HepG2 (cell line): ENCODE data around the gene NSD2. TPM values are rescaled to one million over a fixed set of nuclear protein-coding genes. Genes with fewer than 3 reads are reported as not detected.
A peak's percentile ranks its signal among the peaks of the same experiment; 100 is the strongest.

ENCODE experiments used
- ARHGAP35 ChIP-seq: sonication (generic); formaldehyde crosslinking; IDR thresholded peaks from 2 replicates; pipeline ENCODE4 v1.9.0; 2022; ENCODE audit warnings: mild to moderate bottlenecking, inconsistent platforms, moderate library complexity, missing genetic modification reagents, borderline replicate concordance
- ARID5B ChIP-seq: IDR thresholded peaks from 2 replicates; pipeline ENCODE4 v1.4.0; 2020; ENCODE audit warnings: mild to moderate bottlenecking, missing genetic modification reagents
- ASH2L ChIP-seq: fragments of 300-600, 200-600 bp; sonication (generic); IDR thresholded peaks from 2 replicates; pipeline ENCODE4 v1.7.0; 2017; ENCODE audit warnings: low read depth, mild to moderate bottlenecking, moderate library complexity, mixed read lengths, low read length; ENCODE audit not compliant: insufficient read length
- HHEX ChIP-seq: IDR thresholded peaks from 2 replicates; pipeline ENCODE4 v1.6.1; 2016; ENCODE audit warnings: control low read depth
- HNF4A ChIP-seq: sonication (generic); formaldehyde crosslinking; IDR thresholded peaks from 2 replicates; pipeline ENCODE4 v1.4.0; 2020; ENCODE audit warnings: missing genetic modification reagents
- KDM2A ChIP-seq: sonication (generic); formaldehyde crosslinking; IDR thresholded peaks from 2 replicates; pipeline ENCODE4 v1.4.0; 2020; ENCODE audit warnings: low read depth, missing genetic modification reagents, borderline replicate concordance
- MTERF4 ChIP-seq: sonication (generic); formaldehyde crosslinking; IDR thresholded peaks from 2 replicates; pipeline ENCODE4 v1.8.0; 2023; ENCODE audit warnings: mild to moderate bottlenecking, missing genetic modification reagents
- U2AF1 ChIP-seq: fragments of 200-400 bp; formaldehyde crosslinking; optimal IDR thresholded peaks from 2 replicates; pipeline ENCODE3; 2017; ENCODE audit warnings: mild to moderate bottlenecking, low read depth, low read length
- ZC3H4 ChIP-seq: sonication (generic); formaldehyde crosslinking; IDR thresholded peaks from 2 replicates; pipeline ENCODE4 v1.4.0; 2020; ENCODE audit warnings: missing genetic modification reagents, borderline replicate concordance
- ZFP91 ChIP-seq: sonication (generic); formaldehyde crosslinking; IDR thresholded peaks from 2 replicates; pipeline ENCODE4 v1.9.0; 2022; ENCODE audit warnings: missing genetic modification reagents, mild to moderate bottlenecking, borderline replicate concordance
- ZMYM4 ChIP-seq: sonication (generic); formaldehyde crosslinking; IDR thresholded peaks from 2 replicates; pipeline ENCODE4 v1.8.1; 2023; ENCODE audit warnings: mild to moderate bottlenecking, missing genetic modification reagents
- ZNF232 ChIP-seq: sonication (generic); formaldehyde crosslinking; IDR thresholded peaks from 2 replicates; pipeline ENCODE4 v1.4.0; 2020; ENCODE audit warnings: missing genetic modification reagents, borderline replicate concordance
- ZNF251 ChIP-seq: sonication (generic); formaldehyde crosslinking; IDR thresholded peaks from 2 replicates; pipeline ENCODE4 v1.9.0; 2021; ENCODE audit warnings: mild to moderate bottlenecking, missing genetic modification reagents
- ZNF33A ChIP-seq: sonication (generic); formaldehyde crosslinking; IDR thresholded peaks from 2 replicates; pipeline ENCODE4 v1.5.1; 2020; ENCODE audit warnings: missing genetic modification reagents, mild to moderate bottlenecking, moderate library complexity, borderline replicate concordance
- ZNF703 ChIP-seq: sonication (generic); formaldehyde crosslinking; IDR thresholded peaks from 2 replicates; pipeline ENCODE4 v1.5.1; 2020; ENCODE audit warnings: missing genetic modification reagents, mild to moderate bottlenecking, moderate library complexity, borderline replicate concordance
- polyA plus RNA-seq, 8 experiments: library from polyadenylated mRNA; depleted of rRNA in 3 of 8; stranded (reverse) in 7 of 8; unstranded in 1 of 8; fragments of >200 nt; fragmentation: Illumina TruSeq in 4 of 8; extraction: Trizol in 4 of 8; gene quantifications; 2 replicates each; pipeline versions ENCODE4 v1.2.1 to v1.2.3, GENCODE V29; 2011 to 2016; ENCODE audit warnings: low read depth in 4 of 8, missing spikeins in 1 of 8, mixed read lengths in 1 of 8; ENCODE audit not compliant: insufficient read depth in 1 of 8
- total RNA-seq, 5 experiments: library from RNA; depleted of rRNA; stranded (reverse); fragments of >200 nt; fragmentation: Illumina TruSeq; extraction: Trizol; gene quantifications; 2 replicates each; pipeline ENCODE4 v1.2.3, GENCODE V29; 2016; ENCODE audit warnings: low read depth in 1 of 5
- TF ChIP-seq, protein P1 (sequence below): sonication (generic); formaldehyde crosslinking; IDR thresholded peaks from 2 replicates; pipeline ENCODE4 v1.4.0; 2020; ENCODE audit warnings: low read depth, mild to moderate bottlenecking, missing genetic modification reagents
- TF ChIP-seq, protein P2 (sequence below): sonication (generic); formaldehyde crosslinking; IDR thresholded peaks from 2 replicates; pipeline ENCODE4 v1.4.0; 2020; ENCODE audit warnings: missing genetic modification reagents, borderline replicate concordance

The NSD2 gene
- total and polyA plus RNA-seq, 2 of the 13 experiments (the other 11 are each of a cell fraction or from before 2014, with no cell fraction given): 22.0 to 65.9 TPM

DNA sequence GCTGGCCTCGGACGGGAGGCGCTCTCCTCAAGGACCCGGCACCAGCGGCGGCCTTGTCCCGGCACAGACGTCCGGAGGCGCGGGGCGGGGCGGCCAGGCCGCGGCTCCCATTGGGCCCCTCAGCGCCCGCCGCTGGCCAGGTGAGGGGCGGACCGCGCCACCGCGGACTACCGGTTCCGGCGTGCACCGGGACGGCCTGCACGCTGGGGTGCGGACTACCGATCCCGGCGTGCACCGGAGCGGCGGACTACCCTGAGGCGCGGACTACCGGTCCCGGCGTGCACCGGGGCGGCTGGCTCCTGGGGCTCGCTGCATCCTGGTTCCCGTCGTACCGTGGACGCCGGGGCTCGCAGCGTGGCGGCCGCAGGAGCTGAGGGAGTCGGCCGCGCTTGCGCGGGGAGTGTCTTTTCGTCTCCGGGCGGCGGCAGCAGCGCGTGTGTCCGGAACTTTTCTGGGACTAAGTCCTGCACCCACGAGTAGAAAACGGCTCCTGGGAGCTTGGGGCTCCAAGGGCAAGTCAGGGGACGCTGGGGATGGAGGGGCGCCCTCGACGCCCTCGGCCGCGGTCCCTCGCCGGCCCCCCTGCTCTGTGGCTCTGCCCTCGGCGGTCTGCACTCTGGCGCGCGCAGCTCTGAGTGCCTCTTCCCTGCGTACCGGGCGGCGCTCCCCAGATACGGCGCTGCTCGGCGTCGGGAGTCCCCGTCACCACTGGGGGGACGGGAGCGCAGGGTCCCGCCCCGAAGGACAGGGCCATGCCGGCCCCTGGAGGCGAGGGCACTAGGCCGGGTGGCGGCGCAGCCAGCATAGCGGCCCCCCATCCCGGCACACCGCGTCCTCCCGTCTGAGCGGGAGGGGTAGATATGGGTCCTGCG lies 14.9 kb upstream of the NSD2 start, which contains the start of gene LETM1 (continued):
- TF ChIP-seq ARID5B (CRISPR knock-in tag) (peak; percentile 51; the same call in 1 of the 2 replicates), ZNF33A (no peak), ZNF232 (CRISPR knock-in tag) (peak; percentile 48; the same call in 1 of the 2 replicates), U2AF1 (no peak), KDM2A (CRISPR knock-in tag) (peak; percentile 85), ZMYM4 (CRISPR knock-in tag) (peak; percentile 47), ZC3H4 (CRISPR knock-in tag) (no peak), ARHGAP35 (CRISPR knock-in tag) (no peak), ZFP91 (peak; percentile 86), MTERF4 (CRISPR knock-in tag) (no peak), ZNF251 (no peak), HHEX (CRISPR knock-in tag) (no peak), HNF4A (CRISPR knock-in tag) (0 out of 2 replicates have a peak, but pooled peaks have one; percentile 4), ZNF703 (0 out of 2 replicates have a peak, but pooled peaks have one; percentile 13), ASH2L (peak; percentile 51)
- TF ChIP-seq, protein P1, sequence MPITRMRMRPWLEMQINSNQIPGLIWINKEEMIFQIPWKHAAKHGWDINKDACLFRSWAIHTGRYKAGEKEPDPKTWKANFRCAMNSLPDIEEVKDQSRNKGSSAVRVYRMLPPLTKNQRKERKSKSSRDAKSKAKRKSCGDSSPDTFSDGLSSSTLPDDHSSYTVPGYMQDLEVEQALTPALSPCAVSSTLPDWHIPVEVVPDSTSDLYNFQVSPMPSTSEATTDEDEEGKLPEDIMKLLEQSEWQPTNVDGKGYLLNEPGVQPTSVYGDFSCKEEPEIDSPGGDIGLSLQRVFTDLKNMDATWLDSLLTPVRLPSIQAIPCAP (CRISPR knock-in tag): no peak
- TF ChIP-seq, protein P2, sequence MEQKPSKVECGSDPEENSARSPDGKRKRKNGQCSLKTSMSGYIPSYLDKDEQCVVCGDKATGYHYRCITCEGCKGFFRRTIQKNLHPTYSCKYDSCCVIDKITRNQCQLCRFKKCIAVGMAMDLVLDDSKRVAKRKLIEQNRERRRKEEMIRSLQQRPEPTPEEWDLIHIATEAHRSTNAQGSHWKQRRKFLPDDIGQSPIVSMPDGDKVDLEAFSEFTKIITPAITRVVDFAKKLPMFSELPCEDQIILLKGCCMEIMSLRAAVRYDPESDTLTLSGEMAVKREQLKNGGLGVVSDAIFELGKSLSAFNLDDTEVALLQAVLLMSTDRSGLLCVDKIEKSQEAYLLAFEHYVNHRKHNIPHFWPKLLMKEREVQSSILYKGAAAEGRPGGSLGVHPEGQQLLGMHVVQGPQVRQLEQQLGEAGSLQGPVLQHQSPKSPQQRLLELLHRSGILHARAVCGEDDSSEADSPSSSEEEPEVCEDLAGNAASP (CRISPR knock-in tag): peak; percentile 57
